Peyer's patch (tissue), 4 donors: ENCODE data around the gene C11orf54.

Experiments used
- CTCF ChIP-seq, 6 experiments: fragments of 450-650 bp in 4 of 6; fragments of 200-600 bp in 2 of 6; sonication (generic) in 1 of 6; IDR thresholded peaks; one replicate each; pipeline ENCODE4 v1.5.1; 2017 to 2019; ENCODE audit warnings: antibody characterized with exemption in 6 of 6, mild to moderate bottlenecking in 3 of 6, moderate library complexity in 1 of 6
- POLR2A ChIP-seq, 2 donors: fragments of 450-650 bp; IDR thresholded peaks; one replicate each; pipeline ENCODE4 v1.5.1; 2017; ENCODE audit warnings: antibody characterized with exemption in 2 of 2, mild to moderate bottlenecking in 2 of 2, moderate library complexity in 2 of 2

GRCh38 chr11:93804879-93805278, 63.4 kb downstream of the C11orf54 start:
- no peak for TF ChIP-seq POLR2A (IDR thresholded peaks at IDR 0.05)
- no peak for TF ChIP-seq CTCF (IDR thresholded peaks at IDR 0.05)
